ENCODE results near the gene CSDE1.

DNA sequence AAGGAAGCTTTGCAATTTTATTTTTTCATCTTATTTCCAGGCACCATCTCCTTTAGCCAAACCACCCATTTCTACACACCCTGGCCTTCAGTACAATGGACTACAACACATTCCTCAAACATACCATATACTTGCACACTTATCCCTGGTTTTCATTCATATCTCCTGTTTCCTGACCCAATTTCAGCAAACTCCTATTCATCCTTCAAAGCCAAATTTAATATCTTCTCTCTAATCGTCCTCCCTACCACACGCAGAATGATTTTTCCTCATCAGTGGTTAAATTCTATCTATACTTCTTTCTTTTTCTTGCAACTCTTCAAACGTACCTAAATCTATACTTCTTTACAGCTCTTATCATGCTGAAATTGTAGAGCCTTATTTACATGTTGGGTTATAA, 90.8 kb downstream of the CSDE1 start:
- no peak for TF ChIP-seq CTCF (conservative IDR thresholded peaks at IDR 0.05; ENCODE audit: low read length)
- no peak for TF ChIP-seq EZH2phosphoT487 (IDR thresholded peaks at IDR 0.05; ENCODE audit: borderline replicate concordance)
